HFF-Myc (cell line): ENCODE data around the gene ARHGAP36.

Experiments used
- DNase-seq: peaks from one replicate; pipeline ENCODE4 v3.0.0-alpha.2; 2011; ENCODE audit warnings: low read depth; ENCODE audit errors: extremely low read depth
- H3K4me3 ChIP-seq: replicated peaks from 2 replicates; pipeline ENCODE4 v1.5.1; 2011; ENCODE audit warnings: low read depth, mild to moderate bottlenecking, control low read depth, low read length
- CTCF ChIP-seq: IDR thresholded peaks from 2 replicates; pipeline ENCODE4 v1.5.1; 2012; ENCODE audit warnings: mild to moderate bottlenecking, low read depth, low read length, control low read depth; ENCODE audit errors: missing control alignments

The ARHGAP36 gene

GRCh38 chrX:131058136-131058868 lies at the start of gene ARHGAP36:
ARHGAP36 (plus strand) TSS chrX:131058346; CDS start chrX:131081666, 23,320 bp downstream.
- no peak within 1 kb of the TSS for H3K4me3 ChIP-seq
- TF ChIP-seq CTCF: no peak
- DNase-seq: no peak

GRCh38 chrX:131010186-131010585 lies 48.0 kb upstream of the ARHGAP36 start:
- H3K4me3 ChIP-seq: no peak overlapping the region
- no peak for DNase-seq
- TF ChIP-seq CTCF: no peak

GRCh38 chrX:131025336-131025735 lies 32.8 kb upstream of the ARHGAP36 start:
- no peak for DNase-seq
- no peak overlapping the region for H3K4me3 ChIP-seq
- TF ChIP-seq CTCF: no peak

- TF ChIP-seq CTCF: no peak
- DNase-seq: no peak
- H3K4me3 ChIP-seq: no peak overlapping the region
Measured at GRCh38 chrX:131032354-131033230, 25.6 kb upstream of the ARHGAP36 start.

- no peak for TF ChIP-seq CTCF
Measured at GRCh38 chrX:131034063-131034462, 24.1 kb upstream of the ARHGAP36 start.

GRCh38 chrX:131040781-131041180 lies 17.4 kb upstream of the ARHGAP36 start:
- no peak for DNase-seq
- TF ChIP-seq CTCF: no peak
- H3K4me3 ChIP-seq: no peak overlapping the region

More at GRCh38 chrX:131034063-131034462, 24.1 kb upstream of the ARHGAP36 start:
- H3K4me3 ChIP-seq: no peak overlapping the region
- DNase-seq: no peak
